Measurements from ENCODE around the gene GANAB.
"Not testable (repeated sequence)": the region's sequence is repeated elsewhere in the genome, so short reads cannot be mapped to it uniquely, and the experiment has no call there.

The GANAB gene

GRCh38 chr11:62622476-62623089 is 23.8 kb downstream of the GANAB start:
- in situ Hi-C loops (cut with MboI; ENCODE audit: low sequenced_read_pairs) = no loop called here

- in situ Hi-C loops (cut with MboI; ENCODE audit: low sequenced_read_pairs) = no loop called here
These were observed 24.6 kb downstream of the GANAB start, which contains the start of gene B3GAT3 for GRCh38 chr11:62621567-62622470. B3GAT3 (minus strand) TSS chr11:62621986; CDS start chr11:62621947, 39 bp downstream.

- in situ Hi-C loops (cut with MboI; ENCODE audit: low sequenced_read_pairs) = no loop called here
These were observed 25.3 kb downstream of the GANAB start for GRCh38 chr11:62621027-62621566.

GRCh38 chr11:62616957-62617356 is 29.5 kb downstream of the GANAB start:
- in situ Hi-C loops (cut with MboI; ENCODE audit: low sequenced_read_pairs) = not testable (repeated sequence)

GRCh38 chr11:62615521-62615920 is 30.9 kb downstream of the GANAB start:
- in situ Hi-C loops (cut with MboI; ENCODE audit: low sequenced_read_pairs) = no loop called here

GRCh38 chr11:62614275-62614674 is 32.1 kb downstream of the GANAB start:
- in situ Hi-C loops (cut with MboI; ENCODE audit: low sequenced_read_pairs) = no loop called here

- in situ Hi-C loops (cut with MboI; ENCODE audit: low sequenced_read_pairs) = no loop called here
These were observed 33.1 kb downstream of the GANAB start for GRCh38 chr11:62613291-62613778.

- in situ Hi-C loops (cut with MboI; ENCODE audit: low sequenced_read_pairs) = no loop called here
These were observed 33.8 kb downstream of the GANAB start, which contains the start of the genes EML3 and ROM1 for GRCh38 chr11:62612366-62613290. EML3 (minus strand) TSS chr11:62612775; CDS start chr11:62612457, 318 bp downstream. ROM1 (plus strand) TSS chr11:62613257; CDS start chr11:62613282, 25 bp downstream.

GRCh38 chr11:62611705-62612365 is 34.6 kb downstream of the GANAB start:
- in situ Hi-C loops (cut with MboI; ENCODE audit: low sequenced_read_pairs) = no loop called here

GRCh38 chr11:62610814-62611704 is 35.4 kb downstream of the GANAB start:
- in situ Hi-C loops (cut with MboI; ENCODE audit: low sequenced_read_pairs) = no loop called here

GRCh38 chr11:62610403-62610802 is 36.0 kb downstream of the GANAB start:
- in situ Hi-C loops (cut with MboI; ENCODE audit: low sequenced_read_pairs) = no loop called here

- in situ Hi-C loops (cut with MboI; ENCODE audit: low sequenced_read_pairs) = no loop called here
These were observed 37.6 kb downstream of the GANAB start for GRCh38 chr11:62608776-62609175.

GRCh38 chr11:62607714-62608113 is 38.7 kb downstream of the GANAB start:
- in situ Hi-C loops (cut with MboI; ENCODE audit: low sequenced_read_pairs) = no loop called here

GRCh38 chr11:62605902-62606301 is 40.5 kb downstream of the GANAB start:
- in situ Hi-C loops (cut with MboI; ENCODE audit: low sequenced_read_pairs) = no loop called here

- in situ Hi-C loops (cut with MboI; ENCODE audit: low sequenced_read_pairs) = no loop called here
These were observed 40.9 kb downstream of the GANAB start for GRCh38 chr11:62605467-62605866.

- in situ Hi-C loops (cut with MboI; ENCODE audit: low sequenced_read_pairs) = no loop called here
These were observed 41.8 kb downstream of the GANAB start for GRCh38 chr11:62604460-62605120.

GRCh38 chr11:62603776-62604299 is 42.6 kb downstream of the GANAB start:
- in situ Hi-C loops (cut with MboI; ENCODE audit: low sequenced_read_pairs) = no loop called here

GRCh38 chr11:62603072-62603408 is 43.4 kb downstream of the GANAB start:
- in situ Hi-C loops (cut with MboI; ENCODE audit: low sequenced_read_pairs) = no loop called here

Measured in HL-60/S4 treated with retinoic acid at 250 ng/mL for 4 days and 3 days (cell line).